SK-N-MC (cell line): ENCODE results near the gene ARSB.

Source experiments
- EZH2 ChIP-seq: fragments of 200-600 bp; sonication (generic); IDR thresholded peaks from one replicate; pipeline ENCODE4 v1.6.1; 2017; ENCODE audit warnings: antibody characterized with exemption
- POLR2AphosphoS5 ChIP-seq: IDR thresholded peaks from 2 replicates; pipeline ENCODE4 v1.6.1; 2012; ENCODE audit warnings: mild to moderate bottlenecking, low read depth, low read length, borderline replicate concordance

GRCh38 chr5:78922879-78923621, 62.1 kb downstream of the ARSB start:
- TF ChIP-seq EZH2 (no peak), POLR2AphosphoS5 (no peak)
